ENCODE results near the gene PNLIPRP3.
"Not testable (repeated sequence)": the region's sequence is repeated elsewhere in the genome, so short reads cannot be mapped to it uniquely, and the experiment has no call there.

PNLIPRP3 gene

DNA sequence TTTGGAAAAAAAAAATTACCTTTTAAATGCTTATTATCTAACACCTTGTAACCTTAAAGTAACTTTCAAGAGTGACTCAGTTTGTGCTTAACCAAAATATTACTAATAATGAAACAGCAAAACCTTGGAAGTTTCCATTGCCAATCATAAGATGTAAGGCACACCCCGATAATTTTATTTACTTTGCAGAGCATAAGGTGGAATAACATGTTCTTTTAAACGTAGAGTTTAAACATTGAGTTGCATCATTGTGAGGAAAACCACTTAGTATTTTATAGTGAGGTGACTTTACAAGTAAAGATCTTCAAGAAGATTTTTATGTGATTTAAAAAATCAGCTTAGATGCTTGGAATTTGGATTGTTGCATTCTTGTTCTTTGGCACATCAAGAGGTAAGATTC, at the start of gene PNLIPRP3:
Gene PNLIPRP3 (plus strand): TSS at position 177 of the 400 bp plus-strand sequence. CDS start 166 bp downstream, at position 343.
- DNase-seq (ENCODE audit: low read depth in 1 of 2, low spot score in 1 of 2) = no peak

DNA sequence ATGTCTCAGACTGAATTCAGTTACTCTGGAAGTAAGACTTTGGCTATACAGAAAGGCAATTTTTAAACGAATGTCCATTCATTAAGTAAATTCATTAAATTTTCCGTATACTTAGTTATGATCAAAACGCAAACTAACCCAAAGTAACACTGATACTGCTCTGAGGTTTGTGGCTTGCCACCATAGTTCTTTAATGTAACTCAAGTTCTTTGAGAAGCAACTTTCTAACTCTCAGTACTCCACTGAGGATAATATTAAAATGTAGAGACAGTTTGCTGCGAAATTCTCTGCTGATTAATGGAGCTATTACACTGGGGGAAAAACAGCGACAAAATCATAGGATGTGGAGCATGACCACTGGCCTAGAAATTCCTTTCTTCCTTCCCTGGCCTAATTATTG, 45.4 kb upstream of the PNLIPRP3 start:
- no peak for DNase-seq (ENCODE audit: low read depth in 1 of 2, low spot score in 1 of 2)

DNA sequence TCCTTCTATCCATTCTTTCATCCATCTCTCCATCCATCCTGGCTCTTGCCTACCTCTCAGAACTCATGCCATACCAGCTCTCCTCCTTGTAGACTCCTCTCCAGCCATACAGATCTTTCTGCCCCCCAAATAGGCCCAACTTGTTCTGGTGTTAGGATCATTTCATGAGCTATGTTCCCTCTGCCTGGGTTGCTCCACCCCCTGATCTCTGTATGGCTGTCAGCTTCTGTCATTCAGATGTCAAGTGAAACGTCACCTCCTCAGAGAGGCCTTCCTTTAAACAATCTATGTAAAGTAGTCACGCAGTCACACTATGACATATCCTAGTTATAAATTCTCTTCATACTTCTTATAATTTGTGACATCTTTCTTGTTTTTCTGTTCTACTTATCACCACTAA, 42.3 kb upstream of the PNLIPRP3 start:
- no peak for DNase-seq (ENCODE audit: low read depth in 1 of 2, low spot score in 1 of 2)

DNA sequence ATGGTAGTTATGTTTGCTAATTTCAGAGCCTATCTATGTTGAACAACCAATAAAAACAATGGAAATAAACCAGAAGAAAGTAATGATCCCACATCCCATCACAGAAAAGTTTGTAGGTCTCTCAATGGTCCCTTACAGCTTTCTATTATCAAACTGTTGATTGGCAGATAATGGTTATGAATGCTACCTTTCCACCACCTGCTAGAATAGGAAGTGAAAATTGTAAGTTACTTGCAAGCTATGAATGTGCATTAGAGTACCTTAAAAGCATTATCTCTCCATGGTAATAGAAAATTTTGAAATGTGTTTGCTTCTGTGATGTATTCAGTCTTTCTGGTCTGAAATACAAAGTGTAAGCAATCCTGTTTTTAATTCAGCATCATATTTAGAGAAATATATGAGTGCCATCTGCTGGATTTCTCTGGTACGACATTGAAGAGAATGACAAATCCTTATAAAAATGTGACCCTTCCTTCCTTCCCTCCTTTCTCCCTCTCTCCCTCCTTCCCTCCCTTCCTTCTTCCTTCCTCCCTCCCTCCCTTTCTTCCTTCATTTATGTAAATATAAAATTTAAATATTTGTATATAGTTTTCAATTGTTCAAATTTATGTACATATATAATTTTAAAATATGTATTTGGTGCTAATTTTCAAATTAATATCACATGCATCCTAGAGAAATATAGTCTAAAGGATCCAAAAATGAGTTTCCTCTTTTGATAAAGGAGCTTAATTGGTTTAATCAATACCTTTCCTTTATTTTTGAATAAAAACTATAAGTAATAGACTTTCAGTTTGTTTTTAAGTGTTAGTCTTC, 41.4 kb upstream of the PNLIPRP3 start:
- no peak for DNase-seq (ENCODE audit: low read depth in 1 of 2, low spot score in 1 of 2)

DNA sequence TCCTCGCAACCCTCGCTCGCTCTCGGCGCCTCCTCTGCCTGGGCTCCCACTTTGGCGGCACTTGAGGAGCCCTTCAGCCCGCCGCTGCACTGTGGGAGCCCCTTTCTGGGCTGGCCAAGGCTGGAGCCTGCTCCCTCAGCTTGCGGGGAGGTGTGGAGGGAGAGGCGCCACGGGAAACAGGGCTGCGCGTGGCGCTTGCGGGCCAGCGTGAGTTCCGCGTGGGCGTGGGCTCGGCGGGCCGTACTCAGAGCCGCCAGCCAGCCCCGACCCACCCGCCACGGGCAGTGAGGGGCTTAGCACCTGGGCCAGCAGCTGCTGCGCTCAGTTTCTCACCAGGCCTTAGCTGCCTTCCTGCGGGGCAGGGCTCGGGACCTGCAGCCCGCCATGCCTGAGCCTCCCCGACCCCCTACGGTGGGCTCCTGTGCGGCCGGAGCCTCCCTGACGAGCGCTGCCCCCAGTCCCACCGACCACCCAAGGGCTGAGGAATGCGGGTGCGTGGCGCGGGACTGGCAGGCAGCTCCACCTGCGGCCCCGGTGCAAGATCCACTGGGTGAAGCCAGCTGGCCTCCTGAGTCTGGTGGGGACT, 34.3 kb upstream of the PNLIPRP3 start:
- DNase-seq (ENCODE audit: low read depth in 1 of 2, low spot score in 1 of 2) = not testable (repeated sequence)

DNA sequence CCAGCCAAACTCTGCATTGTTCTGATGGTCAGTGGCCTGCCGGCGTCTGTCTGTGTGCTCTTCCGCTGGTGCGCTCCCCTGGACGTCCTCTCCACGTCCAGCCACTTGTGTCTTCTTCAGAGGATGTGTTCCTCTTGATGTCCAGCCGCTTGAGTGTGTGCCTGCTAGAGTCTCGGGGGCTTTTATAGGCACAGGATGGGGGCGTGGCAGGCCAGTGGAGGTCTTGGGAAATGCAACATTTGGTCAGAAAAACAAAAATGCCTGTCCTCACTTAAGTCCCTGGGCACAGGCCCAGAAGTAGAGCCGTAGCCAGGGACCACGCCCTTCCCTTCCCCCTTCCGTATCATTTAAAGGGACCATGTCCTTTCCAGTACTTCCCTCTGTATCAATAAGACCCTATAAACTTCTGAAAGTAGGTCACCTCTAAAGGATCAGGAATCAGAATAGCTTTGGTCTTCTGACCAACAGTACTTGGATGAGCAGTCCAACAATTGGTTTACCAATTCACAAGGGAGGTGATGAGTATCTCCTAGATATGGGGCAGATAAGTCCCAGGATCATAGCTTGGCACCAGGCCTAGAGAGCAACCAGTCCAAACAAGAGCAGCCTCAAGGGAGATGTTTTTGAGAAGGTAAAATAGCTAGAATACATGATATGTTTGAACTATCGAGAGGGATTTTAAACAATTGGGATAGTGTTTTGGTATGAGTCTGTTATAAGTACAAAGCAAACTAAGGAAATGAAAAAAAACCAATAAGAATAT, 32.2 kb upstream of the PNLIPRP3 start:
- no peak for DNase-seq (ENCODE audit: low read depth in 1 of 2, low spot score in 1 of 2)

DNA sequence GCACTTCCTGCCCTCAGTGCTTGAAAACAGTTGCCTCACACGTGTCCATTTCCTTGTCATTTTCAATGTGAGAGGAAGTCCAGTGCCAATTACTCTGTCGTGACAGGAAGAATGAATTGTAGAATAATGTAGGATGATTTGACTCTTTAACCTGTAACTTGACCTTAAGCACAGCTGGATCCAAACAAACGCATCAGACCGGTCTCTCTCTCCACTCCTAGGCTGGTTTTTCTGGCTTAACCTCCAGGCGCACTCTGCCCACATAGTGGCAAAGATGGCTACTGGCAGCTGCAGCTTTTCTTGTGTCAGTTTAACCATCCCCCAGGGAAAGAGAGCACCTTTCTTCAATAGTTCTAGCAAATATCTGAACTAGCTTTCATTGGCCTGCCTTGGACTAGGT, 29.4 kb upstream of the PNLIPRP3 start:
- no peak for DNase-seq (ENCODE audit: low read depth in 1 of 2, low spot score in 1 of 2)

DNA sequence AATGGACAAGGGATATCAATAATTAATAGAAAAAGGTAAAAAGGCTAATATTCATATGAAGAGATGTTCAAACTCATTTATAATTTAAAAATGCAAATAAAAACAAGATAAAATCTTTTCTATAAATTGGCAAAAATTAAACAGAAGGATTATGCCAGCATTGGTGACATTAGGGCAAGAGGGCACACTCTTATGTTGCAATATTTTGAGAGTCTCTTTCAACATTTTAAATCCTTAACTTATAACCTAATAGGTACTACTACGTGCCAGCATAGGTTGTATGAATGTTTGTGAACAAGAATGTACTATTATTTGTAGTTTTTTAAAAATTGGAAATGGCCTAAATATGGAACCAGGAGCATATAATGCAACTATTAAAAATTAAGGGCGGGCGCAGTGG, 24.8 kb upstream of the PNLIPRP3 start:
- no peak for DNase-seq (ENCODE audit: low read depth in 1 of 2, low spot score in 1 of 2)

DNA sequence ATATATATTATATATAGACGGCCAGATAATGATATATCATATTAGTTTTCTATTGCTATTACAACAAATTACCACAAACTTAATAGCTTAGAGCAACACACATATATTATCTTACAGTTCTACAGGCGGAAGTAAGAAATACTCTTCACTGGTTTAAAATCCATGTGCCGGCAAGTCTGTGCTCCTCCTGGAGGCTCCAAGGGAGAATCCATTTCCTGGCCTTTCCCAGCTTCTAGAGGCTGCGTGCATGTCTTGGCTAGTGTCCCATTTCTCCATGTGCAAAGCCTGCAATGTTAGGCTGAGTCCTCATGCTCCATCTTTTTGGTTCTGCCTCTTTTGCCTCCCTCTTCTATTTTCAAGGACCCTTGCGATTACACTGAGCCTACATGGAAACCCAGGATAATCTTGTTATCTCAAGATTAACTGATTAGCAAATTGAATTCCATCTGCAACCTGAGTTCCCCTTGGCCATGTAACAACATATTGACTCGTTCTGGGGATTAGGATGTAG, 23.9 kb upstream of the PNLIPRP3 start:
- no peak for DNase-seq (ENCODE audit: low read depth in 1 of 2, low spot score in 1 of 2)

DNA sequence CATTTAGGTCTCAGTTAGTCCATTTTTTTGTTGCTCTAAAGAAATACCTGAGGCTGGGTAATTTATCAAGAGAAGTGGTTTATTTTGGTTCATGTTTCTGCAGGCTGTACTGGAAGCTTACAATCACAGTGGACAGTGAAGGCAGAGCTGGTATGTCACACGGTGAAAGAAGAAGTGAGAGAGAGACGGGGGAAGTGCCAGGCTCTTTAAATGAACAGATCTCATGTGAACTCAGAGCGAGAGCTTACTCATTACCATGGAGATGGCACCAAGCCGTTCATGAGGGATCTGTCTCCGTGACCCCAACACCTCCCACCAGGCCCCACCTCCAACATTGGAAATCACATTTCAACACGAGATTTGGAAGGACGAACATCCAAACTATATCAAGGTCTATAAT, 18.9 kb upstream of the PNLIPRP3 start:
- no peak for DNase-seq (ENCODE audit: low read depth in 1 of 2, low spot score in 1 of 2)

DNA sequence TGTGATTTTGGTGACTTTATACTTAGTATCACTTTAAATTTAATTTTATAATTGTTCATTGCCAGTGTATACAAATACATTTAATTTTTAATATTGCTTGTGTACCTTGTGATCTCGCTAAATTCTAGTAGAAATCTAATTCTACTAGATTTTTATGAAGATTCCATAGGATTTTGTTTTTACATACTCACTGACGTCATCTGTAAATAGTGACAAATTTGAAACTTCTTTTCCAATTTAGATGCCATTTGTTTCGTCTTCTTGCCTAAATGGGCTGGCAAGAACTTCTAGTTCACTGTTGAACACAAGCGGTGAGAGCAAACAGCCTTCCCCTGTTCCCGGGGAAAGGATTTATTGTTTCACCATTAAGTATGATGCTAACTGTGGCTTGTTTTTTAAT, 17.3 kb upstream of the PNLIPRP3 start:
- DNase-seq (ENCODE audit: low read depth in 1 of 2, low spot score in 1 of 2) = no peak

DNA sequence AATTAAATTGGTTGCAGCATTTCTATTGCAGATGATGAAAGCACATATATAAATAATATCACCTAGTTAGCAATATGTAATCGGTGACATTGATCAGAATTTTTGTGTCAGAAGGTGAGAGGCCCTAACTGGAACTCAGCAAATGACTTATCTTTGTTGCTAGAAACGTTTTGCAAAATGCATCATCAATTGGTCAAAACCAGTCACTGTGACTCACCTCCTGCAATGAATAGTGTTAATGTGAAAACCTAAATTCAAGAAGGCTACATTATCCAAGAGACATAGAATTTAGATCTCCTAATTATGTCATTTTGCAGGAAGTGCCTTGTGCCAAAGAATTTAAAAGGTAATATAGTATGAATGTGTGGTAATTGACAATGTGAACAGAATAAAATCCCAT, 9.8 kb upstream of the PNLIPRP3 start:
- no peak for DNase-seq (ENCODE audit: low read depth in 1 of 2, low spot score in 1 of 2)

DNA sequence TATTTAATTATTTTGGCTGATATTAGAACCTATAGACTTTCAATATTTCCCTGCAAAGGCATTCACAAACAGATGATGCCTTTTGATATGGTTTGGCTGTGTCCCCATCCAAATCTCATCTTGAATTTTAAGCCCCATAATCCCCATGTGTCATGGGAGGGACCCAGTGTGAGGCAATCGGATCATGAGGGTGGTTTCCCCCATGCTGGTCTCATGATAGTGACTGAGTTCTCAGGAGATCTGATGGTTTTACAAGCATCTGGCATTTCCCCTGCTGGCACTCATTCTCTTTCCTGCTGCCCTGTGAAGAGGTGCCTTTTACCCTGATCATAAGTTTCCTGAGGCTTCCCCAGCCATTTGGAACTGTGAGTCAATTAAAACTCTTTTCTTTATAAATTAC, 9.3 kb upstream of the PNLIPRP3 start:
- DNase-seq (ENCODE audit: low read depth in 1 of 2, low spot score in 1 of 2) = no peak

DNA sequence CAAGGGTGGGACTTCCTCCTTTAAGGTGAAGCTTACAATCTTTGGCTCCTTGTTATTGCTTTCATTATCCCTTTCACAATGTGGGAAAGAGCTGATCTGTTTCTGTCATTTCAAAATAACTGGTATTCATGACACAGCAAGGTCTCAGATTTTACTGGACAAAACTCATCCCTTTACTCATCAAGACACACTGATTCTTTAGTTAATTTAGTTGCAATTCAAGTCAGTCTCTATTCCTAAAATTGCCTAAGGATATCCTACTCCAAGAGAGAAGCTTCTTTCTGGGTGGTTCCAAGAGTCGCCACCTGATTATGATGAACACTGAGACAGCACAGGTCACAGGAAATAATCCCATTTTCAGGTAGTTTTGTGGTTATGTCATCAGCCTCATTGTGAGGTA, 5.8 kb upstream of the PNLIPRP3 start:
- DNase-seq (ENCODE audit: low read depth in 1 of 2, low spot score in 1 of 2) = no peak

DNA sequence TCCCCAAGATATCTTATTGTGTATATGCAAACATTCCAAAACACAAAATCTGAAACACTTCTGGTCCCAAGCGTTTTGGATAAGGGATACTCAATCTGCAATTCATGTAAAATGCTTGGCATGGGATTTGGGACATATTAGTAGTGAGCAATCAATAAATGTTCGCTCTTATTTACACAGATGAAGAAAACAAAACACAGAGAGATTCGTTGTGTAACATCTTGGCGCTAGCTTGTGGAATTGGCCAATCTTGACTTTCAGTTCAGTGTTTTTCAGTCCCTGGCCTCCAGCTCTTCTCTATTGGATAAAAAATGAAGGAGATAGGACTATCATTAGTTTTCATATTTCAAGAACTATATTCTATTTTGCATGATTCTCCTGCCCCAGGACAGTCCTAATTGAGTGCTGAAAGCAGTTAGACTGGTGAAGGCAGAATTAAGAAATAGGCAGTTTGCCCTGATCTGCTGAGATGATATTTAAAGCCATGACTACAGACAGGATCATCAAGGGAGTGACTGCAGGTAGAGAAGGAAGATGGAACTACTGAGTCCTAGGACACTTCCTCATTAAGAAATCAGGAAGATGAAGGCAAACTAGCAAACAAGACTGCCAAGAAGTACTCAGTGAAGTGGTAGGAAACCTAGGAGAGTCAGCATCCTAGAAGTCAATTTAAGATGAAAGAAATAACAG, 1.8 kb downstream of the PNLIPRP3 start:
- no peak for DNase-seq (ENCODE audit: low read depth in 1 of 2, low spot score in 1 of 2)

DNA sequence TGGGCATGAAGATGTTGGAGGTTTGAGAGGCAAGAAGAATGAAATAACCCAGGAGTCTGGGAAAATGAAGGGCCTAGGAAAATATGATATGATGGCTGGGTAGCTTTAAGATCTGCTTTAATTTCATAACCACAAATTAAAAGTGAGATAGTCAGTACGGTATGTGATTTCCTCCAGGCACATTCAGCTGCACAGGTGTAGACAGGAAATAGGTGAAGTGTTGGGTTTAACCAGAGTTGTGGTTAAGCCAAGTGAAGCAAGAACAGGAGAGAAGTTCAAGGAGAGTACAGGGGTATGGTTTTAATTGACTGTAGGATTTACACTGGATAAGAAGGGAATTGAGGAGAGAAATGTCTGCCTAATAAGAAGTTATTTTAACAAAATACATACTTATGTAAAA, 2.6 kb downstream of the PNLIPRP3 start:
- DNase-seq (ENCODE audit: low read depth in 1 of 2, low spot score in 1 of 2) = no peak

DNA sequence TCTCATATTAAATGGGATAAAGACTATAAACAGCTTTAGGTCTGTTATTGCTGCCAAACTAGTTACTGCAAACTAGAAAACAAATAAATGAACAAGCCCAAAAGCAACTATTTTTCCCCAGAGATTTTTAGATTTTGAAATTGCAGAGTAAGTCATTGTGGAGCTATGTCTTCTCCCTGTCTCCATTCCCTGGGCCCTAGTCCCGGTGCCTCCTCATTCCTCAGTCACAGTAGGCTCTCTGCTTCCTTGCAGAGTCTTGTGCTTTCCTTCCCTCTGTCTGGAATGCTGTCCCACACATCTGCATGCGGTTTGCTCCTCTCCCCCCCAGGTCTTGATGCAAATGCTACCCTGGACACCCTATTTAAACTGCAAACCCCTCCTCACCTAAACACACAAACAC, 4.0 kb downstream of the PNLIPRP3 start:
- DNase-seq (ENCODE audit: low read depth in 1 of 2, low spot score in 1 of 2) = no peak

DNA sequence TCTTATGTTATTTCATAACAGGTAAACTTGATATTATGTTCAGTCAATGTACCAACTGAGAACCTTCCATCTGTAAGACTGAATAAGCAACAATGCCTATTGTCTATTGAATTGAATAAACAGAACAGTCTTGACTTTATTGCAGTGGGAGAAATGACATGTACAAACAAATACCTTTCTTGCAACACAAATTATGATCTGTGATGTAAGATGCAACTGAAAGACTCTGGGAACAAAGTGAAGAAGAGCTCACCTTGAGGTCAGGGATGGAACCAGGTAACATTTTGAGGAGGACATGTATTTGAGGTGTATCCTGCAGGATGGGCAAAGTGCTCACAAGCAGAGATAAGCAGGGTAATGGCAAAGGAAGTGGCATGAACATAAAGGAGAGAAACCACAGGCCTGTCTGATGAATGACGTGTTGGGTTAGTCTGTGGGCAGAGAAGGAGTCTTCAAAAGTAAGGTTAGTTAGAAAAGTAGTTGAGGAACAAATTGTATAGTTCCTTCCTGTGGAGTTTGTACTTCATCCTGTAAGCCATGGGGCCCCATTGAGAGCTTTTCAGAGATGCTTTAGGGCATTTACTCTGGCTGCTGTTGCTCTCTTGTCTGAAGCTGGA, 9.5 kb downstream of the PNLIPRP3 start:
- DNase-seq (ENCODE audit: low read depth in 1 of 2, low spot score in 1 of 2) = no peak

DNA sequence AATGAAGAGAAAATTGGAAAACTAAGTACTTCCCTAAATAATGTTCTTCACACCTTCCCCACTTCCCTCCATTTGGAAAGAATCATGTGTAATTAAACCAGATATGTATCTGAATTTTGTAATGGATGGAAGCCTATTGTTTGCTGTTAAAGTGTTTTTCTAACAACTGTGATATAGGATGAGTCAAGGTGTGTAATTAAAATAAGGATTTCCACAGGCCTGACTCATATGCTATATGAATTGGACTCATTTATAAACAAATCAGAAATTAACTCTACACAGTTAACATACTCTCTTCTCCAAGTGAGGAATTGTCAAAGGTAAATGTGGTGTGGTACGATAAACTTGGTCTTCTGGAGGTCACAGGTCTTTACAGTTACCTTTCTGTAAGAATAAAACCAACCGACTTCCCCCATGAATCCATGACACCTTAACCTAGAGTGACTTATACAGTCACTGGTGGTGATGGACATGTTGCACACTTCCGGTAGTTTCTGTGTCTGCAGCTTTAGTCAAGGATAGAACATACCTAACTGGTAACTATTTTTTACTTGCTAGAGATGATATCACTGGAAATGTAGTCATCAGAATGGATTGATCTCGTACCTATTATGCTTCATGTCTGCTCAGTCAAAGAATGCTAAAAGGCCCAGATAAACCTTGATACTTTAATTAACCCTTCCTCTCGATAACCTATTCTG, 12.8 kb downstream of the PNLIPRP3 start:
- no peak for DNase-seq (ENCODE audit: low read depth in 1 of 2, low spot score in 1 of 2)

DNA sequence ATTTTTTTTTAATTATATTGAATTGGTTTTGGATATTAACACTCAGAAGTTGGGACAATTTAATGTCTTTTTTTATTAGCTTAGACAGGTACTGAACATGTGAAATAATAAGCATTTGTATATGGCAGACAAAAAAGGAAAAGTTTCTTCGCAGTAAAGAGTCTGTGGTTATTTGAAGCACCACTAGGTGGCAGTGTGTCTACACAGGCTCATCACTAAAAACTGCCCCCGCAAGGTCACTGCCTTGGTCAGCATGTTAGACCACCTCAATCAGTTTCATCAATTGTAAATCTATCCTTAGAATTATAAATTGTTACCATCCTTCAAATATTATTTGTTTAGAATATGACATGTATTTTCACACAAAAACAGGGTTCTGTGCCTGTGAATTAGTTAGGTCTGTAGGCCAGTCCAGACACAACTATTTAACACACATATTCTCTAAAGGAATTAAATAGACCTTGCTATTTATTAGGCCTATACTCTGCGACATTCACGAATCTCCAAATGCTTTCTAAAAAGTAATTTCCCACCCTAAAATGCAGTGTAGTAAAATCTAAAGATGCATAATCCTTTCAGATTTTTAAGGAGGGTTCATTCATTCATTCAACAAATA, 17.0 kb downstream of the PNLIPRP3 start:
- DNase-seq (ENCODE audit: low read depth in 1 of 2, low spot score in 1 of 2) = no peak

Data from activated CD4-positive, alpha-beta T cell treated with anti-CD3 and anti-CD28 coated beads, Interleukin-2, amount 50 U/mL, for 24 hours (primary cell).